ENCODE measurements around the gene SEC14L5.

The SEC14L5 gene

GRCh38 chr16:4987250-4987579 lies 29.1 kb downstream of the SEC14L5 start:
- DNase-seq (ENCODE audit: low spot score) = no peak

DNA sequence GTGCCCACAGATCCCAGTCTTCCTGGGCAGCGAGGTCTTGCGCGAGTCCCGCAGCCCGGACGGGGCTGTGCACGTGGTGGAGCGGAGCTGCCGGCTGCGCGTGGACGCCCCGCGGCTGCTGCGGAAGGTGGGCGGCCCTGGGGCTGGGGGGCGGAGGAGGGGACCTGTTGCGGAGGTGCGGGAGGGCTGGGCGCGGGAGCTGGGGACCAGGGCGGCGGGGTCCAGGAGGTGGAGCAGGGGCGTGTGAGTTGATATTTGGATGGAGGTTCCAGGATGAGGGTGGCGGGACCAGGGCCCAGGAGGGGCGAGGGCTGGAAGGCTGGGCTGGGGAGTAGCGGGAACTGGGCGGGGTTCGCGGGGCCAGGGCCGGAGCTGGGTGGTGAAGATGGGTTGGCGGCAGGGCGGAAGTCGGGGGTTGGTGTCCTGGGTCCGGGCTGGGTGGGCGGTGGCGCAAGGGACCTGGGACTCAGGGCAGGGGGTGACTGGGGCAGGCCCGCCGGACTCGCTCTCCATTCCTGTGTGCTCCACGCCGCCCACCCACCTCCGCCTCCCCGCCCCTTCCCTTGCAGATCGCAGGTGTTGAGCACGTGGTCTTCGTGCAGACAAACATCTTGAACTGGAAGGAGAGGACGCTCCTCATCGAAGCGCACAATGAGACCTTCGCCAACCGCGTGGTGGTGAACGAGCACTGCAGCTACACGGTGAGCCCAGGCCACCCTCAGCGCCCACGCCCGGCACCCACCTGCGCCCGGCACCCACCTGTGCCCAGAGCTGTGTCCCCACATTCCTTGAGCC lies 29.6 kb downstream of the SEC14L5 start:
- DNase-seq (ENCODE audit: low spot score) = peak; percentile 52

- peak; percentile 25 for DNase-seq (ENCODE audit: low spot score)
These were observed 30.5 kb downstream of the SEC14L5 start for GRCh38 chr16:4988647-4989046.

DNA sequence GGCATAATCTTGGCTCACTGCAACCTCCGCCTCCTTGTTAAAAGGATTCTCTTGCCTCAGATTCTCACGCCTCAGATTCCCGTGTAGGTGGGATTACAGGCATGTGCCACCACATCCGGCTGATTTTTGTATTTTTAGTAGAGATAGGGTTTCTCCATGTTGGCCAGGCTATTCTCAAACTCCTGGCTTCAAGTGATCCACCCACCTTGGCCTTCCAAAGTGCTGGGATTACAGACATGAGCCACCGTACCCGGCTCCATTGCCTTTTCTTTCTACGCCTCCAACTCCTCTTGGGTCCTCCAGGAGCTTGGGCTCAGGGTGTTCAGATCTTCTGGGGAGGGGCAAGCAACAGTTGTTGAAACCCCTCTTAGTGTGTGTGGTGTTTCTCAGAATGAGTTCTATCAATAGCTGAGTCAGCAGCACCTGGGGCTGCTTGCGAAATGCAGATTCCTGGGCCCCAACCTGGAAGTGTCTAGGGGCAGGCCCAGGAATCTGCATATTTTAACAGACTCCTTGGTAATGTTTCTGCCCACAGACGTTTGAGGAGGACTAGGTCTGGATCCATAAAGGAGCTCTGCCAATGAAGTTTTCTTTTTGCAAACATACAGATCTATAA lies 31.4 kb downstream of the SEC14L5 start:
- no peak for DNase-seq (ENCODE audit: low spot score)

GRCh38 chr16:4990415-4990814 lies 32.3 kb downstream of the SEC14L5 start:
- DNase-seq (ENCODE audit: low spot score) = no peak

- no peak for DNase-seq (ENCODE audit: low spot score)
These were observed 33.6 kb downstream of the SEC14L5 start for GRCh38 chr16:4991754-4992153.

- DNase-seq (ENCODE audit: low spot score) = no peak
These were observed 36.7 kb downstream of the SEC14L5 start for GRCh38 chr16:4994719-4995434.

GRCh38 chr16:5000573-5001001 lies 42.5 kb downstream of the SEC14L5 start:
- no peak for DNase-seq (ENCODE audit: low spot score)

GRCh38 chr16:5001571-5001970 lies 43.4 kb downstream of the SEC14L5 start:
- no peak for DNase-seq (ENCODE audit: low spot score)

- DNase-seq (ENCODE audit: low spot score) = no peak
These were observed 43.9 kb downstream of the SEC14L5 start for GRCh38 chr16:5001986-5002385.

DNA sequence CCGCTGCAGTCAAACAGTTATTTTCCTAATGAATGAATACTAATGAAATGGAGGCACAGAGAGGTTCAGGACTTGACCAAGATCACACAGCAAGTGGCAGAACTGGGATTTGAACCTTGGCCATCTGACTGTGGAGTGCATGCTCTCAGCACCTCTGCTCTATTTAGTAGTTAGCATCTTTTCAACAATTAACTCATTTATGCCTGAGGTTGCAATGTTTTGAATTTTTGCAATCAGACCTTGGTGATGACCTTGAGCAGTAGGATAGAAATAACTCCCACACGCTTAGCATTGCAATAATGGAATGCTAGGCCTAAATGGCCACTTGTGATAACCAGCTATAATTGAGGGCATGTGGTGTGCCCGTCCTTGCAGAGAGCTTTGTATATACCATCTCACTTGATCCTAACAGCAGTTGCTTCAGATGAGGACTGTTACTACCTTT lies 44.6 kb downstream of the SEC14L5 start:
- DNase-seq (ENCODE audit: low spot score) = no peak

DNA sequence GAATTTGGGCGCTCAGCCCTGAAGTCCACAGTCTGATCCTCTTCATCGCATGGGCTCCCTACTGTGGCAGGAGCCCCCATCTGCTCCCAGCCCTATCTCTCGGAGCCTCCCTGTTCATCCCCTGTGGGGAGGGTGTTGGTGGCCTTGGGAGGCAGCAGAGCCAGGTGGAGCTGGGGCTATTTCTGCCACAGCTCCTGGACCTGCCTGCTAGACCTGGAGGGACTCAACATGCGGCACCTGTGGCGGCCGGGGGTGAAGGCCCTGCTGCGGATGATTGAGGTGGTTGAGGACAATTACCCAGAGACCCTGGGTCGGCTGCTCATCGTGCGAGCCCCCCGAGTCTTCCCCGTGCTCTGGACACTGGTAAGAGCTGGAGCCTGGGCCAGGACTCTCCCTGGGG lies 45.1 kb downstream of the SEC14L5 start:
- DNase-seq (ENCODE audit: low spot score) = no peak

GRCh38 chr16:5003828-5004227 lies 45.7 kb downstream of the SEC14L5 start:
- DNase-seq (ENCODE audit: low spot score) = no peak

DNA sequence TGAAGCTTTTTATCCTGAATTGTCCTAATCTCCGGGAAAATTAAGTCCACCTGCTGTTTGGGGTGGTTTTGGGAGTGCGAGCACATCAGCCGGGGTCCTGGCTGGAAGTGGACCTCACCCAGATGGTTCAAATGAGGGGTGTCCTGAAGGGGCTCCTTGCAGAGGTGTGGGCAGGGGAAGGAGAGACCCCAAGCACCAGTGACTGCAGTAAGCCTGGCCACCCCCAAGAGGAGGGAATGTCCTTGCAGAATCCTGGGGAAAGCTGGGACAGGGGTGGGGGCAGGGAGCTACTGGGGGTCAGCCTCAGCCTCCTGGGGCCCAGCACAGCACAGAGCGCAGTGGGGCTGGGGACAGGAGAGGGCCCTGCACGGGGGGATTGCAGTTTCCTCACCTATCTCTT lies 46.2 kb downstream of the SEC14L5 start:
- no peak for DNase-seq (ENCODE audit: low spot score)

- no peak for DNase-seq (ENCODE audit: low spot score)
These were observed 47.8 kb downstream of the SEC14L5 start for GRCh38 chr16:5005916-5006315.

DNA sequence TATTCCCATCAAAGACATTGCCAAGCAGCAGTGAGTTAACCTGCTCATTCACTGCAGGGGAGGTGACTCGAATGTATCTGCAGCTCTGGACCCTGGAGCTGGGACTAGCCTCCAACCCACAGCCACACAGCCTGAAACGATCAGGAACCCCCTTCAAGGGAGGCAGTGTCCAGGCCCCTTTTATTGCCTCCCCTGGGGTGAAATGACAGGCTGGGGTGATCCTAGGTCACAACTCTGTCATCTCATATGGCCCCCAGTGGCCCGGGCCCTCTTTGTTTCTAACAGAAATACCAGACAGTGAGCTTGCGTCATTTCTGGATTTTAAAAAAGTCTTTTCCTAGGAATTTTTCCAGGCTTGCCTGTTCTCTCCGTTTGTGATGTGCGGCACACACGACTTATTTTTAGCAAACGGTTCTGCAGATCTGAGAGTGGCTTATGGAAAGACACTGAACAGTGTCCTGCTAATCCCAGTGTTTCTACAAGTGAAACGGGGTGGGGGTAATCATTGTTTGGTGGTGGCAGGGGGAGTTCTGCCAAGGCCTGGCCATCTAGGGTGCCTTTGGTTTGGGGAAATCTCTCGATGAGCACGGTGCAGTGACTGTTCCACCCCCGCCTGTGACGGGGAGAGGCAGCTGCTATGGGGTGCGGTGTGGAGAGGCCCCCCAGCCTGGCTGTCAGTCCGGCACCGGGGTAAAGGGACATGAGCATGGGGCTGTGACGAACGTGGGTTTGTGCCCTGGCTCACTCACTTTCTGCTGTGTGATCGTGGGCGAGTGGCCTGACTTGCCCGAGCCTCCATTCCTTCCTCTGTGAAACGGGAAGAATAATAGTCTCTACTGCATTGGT lies 48.4 kb downstream of the SEC14L5 start:
- DNase-seq (ENCODE audit: low spot score) = no peak

GRCh38 chr16:5007256-5007655 lies 49.1 kb downstream of the SEC14L5 start:
- no peak for DNase-seq (ENCODE audit: low spot score)

- DNase-seq (ENCODE audit: low spot score) = no peak
These were observed 50.2 kb downstream of the SEC14L5 start for GRCh38 chr16:5008311-5008731.

GRCh38 chr16:5010576-5011329 lies 52.6 kb downstream of the SEC14L5 start:
- peak; percentile 63 for DNase-seq (ENCODE audit: low spot score)

DNA sequence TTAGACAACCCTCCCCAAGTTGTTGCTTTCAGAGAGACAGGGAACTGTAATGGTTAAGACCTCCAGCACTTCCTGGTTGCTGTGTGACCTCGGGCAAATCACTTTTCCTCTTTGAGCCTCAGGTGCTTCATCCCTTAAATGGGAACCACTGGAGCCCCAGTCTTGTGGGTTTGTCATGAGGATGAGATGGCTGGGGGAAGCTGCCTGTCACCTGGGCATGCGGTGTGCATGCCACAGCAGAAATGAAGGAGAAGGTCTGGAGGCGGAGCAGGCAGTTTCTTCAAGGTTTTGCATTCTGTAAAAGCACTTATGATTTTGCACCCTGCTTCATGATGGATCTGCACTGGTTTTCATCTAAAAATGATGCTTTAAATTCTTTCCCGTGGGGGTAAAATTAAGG lies 53.5 kb downstream of the SEC14L5 start:
- DNase-seq (ENCODE audit: low spot score) = no peak

- no peak for DNase-seq (ENCODE audit: low spot score)
These were observed 54.8 kb downstream of the SEC14L5 start for GRCh38 chr16:5012887-5013286.

Data from D341Med (cell line).